Endothelial cell of umbilical vein (primary cell): ENCODE measurements around the gene ZNF688. TPM values are rescaled to one million over a fixed set of nuclear protein-coding genes. Genes with fewer than 3 reads are reported as not detected.

Source experiments
- BruUV-seq: library from RNA; stranded (reverse); fragments of 400-500 nt; replicated peaks from 2 replicates; lab custom pipeline; 2021; lab: Mats Ljungman, UMichigan
- CTCF ChIA-PET: fragments of 300-600, 350-600 bp; sonication (Branson Sonifier 250); formaldehyde crosslinking; loops from one replicate; lab custom pipeline; 2021; ENCODE audit warnings: antibody characterized with exemption, inconsistent platforms; lab: Charles Lee
- POLR2A ChIA-PET: fragments of 300-600, 350-600 bp; sonication (Branson Sonifier 250); formaldehyde crosslinking; loops from one replicate; lab custom pipeline; 2021; ENCODE audit warnings: antibody characterized with exemption, inconsistent platforms; lab: Charles Lee
- DNase-seq: peaks from one replicate; pipeline ENCODE4 v3.0.0-alpha.2; 2011; ENCODE audit warnings: low read depth, low spot score
- FAIRE-seq: peaks from 2 replicates; lab custom pipeline; 2011; peaks lifted over from hg19 to GRCh38; lab: Jason Lieb, UNC
- H2AFZ ChIP-seq: 2 replicates; pipeline ENCODE4 v1.6.0; 2012; ENCODE audit warnings: low read depth, low read length, control low read depth, inconsistent platforms
- H3K27ac ChIP-seq: 2 replicates; pipeline ENCODE4 v1.5.1; 2011; ENCODE audit warnings: low read depth, mild to moderate bottlenecking, control low read depth, low read length, moderate library complexity; ENCODE audit not compliant: insufficient read depth
- H3K27me3 ChIP-seq, 2 experiments: 2 replicates each; pipeline versions ENCODE4 v1.6.0 to v1.6.1; 2011; ENCODE audit warnings: low read length in 2 of 2, mixed read lengths in 1 of 2; ENCODE audit not compliant: control insufficient read depth in 2 of 2, insufficient read depth in 2 of 2
- H3K36me3 ChIP-seq, 2 experiments: 2 replicates in 1 of 2; 3 replicates in 1 of 2; pipeline ENCODE4 v1.5.1; 2011; ENCODE audit warnings: low read length in 2 of 2, mild to moderate bottlenecking in 1 of 2, moderate library complexity in 1 of 2; ENCODE audit not compliant: control insufficient read depth in 2 of 2, insufficient read depth in 2 of 2; ENCODE audit errors: extremely low read depth in 1 of 2
- H3K4me1 ChIP-seq: 3 replicates; pipeline ENCODE4 v1.5.1; 2011; ENCODE audit warnings: mild to moderate bottlenecking, low read length; ENCODE audit not compliant: control insufficient read depth, insufficient read depth; ENCODE audit errors: extremely low read depth
- H3K4me2 ChIP-seq: 2 replicates; pipeline ENCODE4 v1.6.1; 2011; ENCODE audit warnings: low read length, control low read depth, mixed read lengths; ENCODE audit not compliant: insufficient read depth
- H3K4me3 ChIP-seq, 3 experiments: fragments of 200-600 bp in 1 of 3; sonication (generic), shearing (Covaris generic) in 1 of 3; replicated peaks in 1 of 3; 2 replicates each; pipeline ENCODE4 v1.5.1; 2011 to 2016; ENCODE audit warnings: control low read depth in 3 of 3, low read length in 3 of 3, mild to moderate bottlenecking in 2 of 3, inconsistent platforms in 1 of 3, low read depth in 1 of 3, moderate library complexity in 1 of 3; ENCODE audit not compliant: insufficient read depth in 1 of 3
- H3K79me2 ChIP-seq: 2 replicates; pipeline ENCODE4 v1.6.0; 2012; ENCODE audit warnings: low read length, inconsistent platforms; ENCODE audit not compliant: control insufficient read depth, insufficient read depth
- H3K9ac ChIP-seq: replicated peaks from 2 replicates; pipeline ENCODE3; 2011; ENCODE audit warnings: low read length, control low read depth; ENCODE audit not compliant: insufficient read depth; ENCODE audit errors: extremely low read depth
- H3K9me1 ChIP-seq: replicated peaks from 3 replicates; pipeline ENCODE4 v1.6.0; 2011; ENCODE audit warnings: mild to moderate bottlenecking, low read length; ENCODE audit not compliant: control insufficient read depth, insufficient read depth; ENCODE audit errors: extremely low read depth
- H3K9me3 ChIP-seq: replicated peaks from 2 replicates; pipeline ENCODE4 v1.5.1; 2012; ENCODE audit warnings: low read length, inconsistent platforms; ENCODE audit not compliant: control insufficient read depth, insufficient read depth
- H4K20me1 ChIP-seq: replicated peaks from 2 replicates; pipeline ENCODE3; 2011; ENCODE audit warnings: mild to moderate bottlenecking, low read length; ENCODE audit not compliant: control insufficient read depth, insufficient read depth; ENCODE audit errors: extremely low read depth
- EZH2 ChIP-seq: IDR thresholded peaks from 2 replicates; pipeline ENCODE4 v1.6.1; 2012; ENCODE audit warnings: borderline replicate concordance, low read depth, mild to moderate bottlenecking, moderate library complexity, low read length, inconsistent platforms; ENCODE audit not compliant: severe bottlenecking
- FOS ChIP-seq: IDR thresholded peaks from 2 replicates; pipeline ENCODE4 v1.6.1; 2011; ENCODE audit warnings: mild to moderate bottlenecking, low read length, moderate library complexity, borderline replicate concordance; ENCODE audit not compliant: insufficient read depth
- GATA2 ChIP-seq: IDR thresholded peaks from 2 replicates; pipeline ENCODE4 v1.7.0; 2011; ENCODE audit warnings: low read depth, mild to moderate bottlenecking, moderate library complexity, mixed read lengths, low read length; ENCODE audit not compliant: insufficient read length, insufficient read depth
- JUN ChIP-seq: IDR thresholded peaks from 2 replicates; pipeline ENCODE4 v1.6.1; 2011; ENCODE audit warnings: borderline replicate concordance, low read depth; ENCODE audit not compliant: insufficient read length, insufficient read depth
- MYC ChIP-seq: IDR thresholded peaks from one replicate; pipeline ENCODE4 v1.6.1; 2011; ENCODE audit warnings: mild to moderate bottlenecking, low read depth, low read length
- POLR2A ChIP-seq: IDR thresholded peaks from 2 replicates; pipeline ENCODE4 v1.6.1; 2012; ENCODE audit warnings: low read depth, mild to moderate bottlenecking, control low read depth, low read length
- POLR2AphosphoS5 ChIP-seq: IDR thresholded peaks from 2 replicates; pipeline ENCODE4 v1.6.1; 2012; ENCODE audit warnings: low read depth, mild to moderate bottlenecking, control low read depth, low read length, moderate library complexity; ENCODE audit not compliant: insufficient read depth
- dilution Hi-C: fragments of 300-500 bp; cut with MboI; formaldehyde crosslinking; loops from one replicate; pipeline ENCODE4 v1.15.0; 2019; ENCODE audit warnings: low sequenced_read_pairs; ENCODE audit not compliant: extremely low pct_ligation_motif_present
- intact Hi-C: fragments of 100-400 bp; cut with micrococcal nuclease; formaldehyde crosslinking; loops from one replicate; pipeline ENCODE4 v1.10.0; 2022
- polyA plus RNA-seq, 4 experiments: library from polyadenylated mRNA; depleted of rRNA in 3 of 4; stranded (reverse) in 3 of 4; unstranded in 1 of 4; fragments of >200 nt; gene quantifications; 2 replicates each; pipeline versions ENCODE4 v1.2.1 to v1.2.3, GENCODE V29; 2011 to 2012; ENCODE audit warnings: missing spikeins in 1 of 4
- total RNA-seq: library from RNA; stranded (reverse); gene quantifications from 2 replicates; pipeline ENCODE4 v1.2.3, GENCODE V29; 2021

Gene ZNF688
- total and polyA plus RNA-seq, 2 donors (not counting 3 experiments of a cell fraction or from before 2014, with no cell fraction given), result 5.4 to 10.9 TPM

DNA sequence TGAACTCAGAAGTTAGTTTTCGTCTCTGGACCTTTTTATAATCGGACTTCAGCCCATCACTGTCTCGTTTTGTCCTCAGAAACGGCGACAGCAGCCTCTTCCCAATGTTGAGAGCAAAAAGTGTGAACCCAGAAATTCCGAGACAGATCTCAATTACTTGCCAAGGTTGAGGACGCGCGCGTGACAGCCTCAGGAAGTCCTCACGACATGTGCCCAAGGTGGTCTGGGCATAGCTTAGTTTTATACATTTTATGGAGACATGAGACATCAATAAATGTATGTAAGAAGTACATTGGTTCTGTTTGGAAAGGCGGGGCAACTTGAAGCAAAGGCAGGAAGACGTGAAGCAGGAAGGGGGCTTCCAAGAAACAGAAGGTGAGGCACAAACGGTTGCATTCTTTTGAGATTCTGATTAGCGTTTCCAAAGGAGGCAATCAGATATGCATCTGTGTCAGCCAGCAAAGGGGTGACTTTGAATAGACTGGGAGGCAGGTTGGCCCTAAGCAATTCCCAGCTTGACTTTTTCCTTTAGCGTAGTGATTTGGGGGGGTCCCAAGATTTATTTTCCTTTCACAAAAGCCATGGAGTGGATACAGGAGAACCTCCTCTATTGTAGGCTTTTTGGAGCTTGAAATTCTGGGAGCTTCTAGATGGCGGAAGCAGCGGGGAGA is 36.3 kb downstream of the ZNF688 start:
- Histone ChIP-seq H3K36me3 (peaks cover 0 to 2% of the 10 kb centered on the region in 2 experiments), H3K9me3 (no peaks in the 10 kb centered on the region), H4K20me1 (no peaks in the 10 kb centered on the region), H3K4me2 (peak overlapping the region; percentile 78), H3K4me3 (peak overlapping the region; percentile 62 to 76 (median 67)), H3K9ac (peak overlapping the region; percentile 90), H3K79me2 (peaks cover 2% of the 10 kb centered on the region), H3K4me1 (peaks cover 14% of the 10 kb centered on the region), H3K27me3 (no peaks in the 10 kb centered on the region), H2AFZ (peak overlapping the region; percentile 98), H3K27ac (peak overlapping the region; percentile 76), H3K9me1 (no peaks in the 10 kb centered on the region)
- POLR2A ChIA-PET, result interaction anchor here (0.7 to 1.8 kb wide), 2 partner anchors 23 to 484 kb away, joined by 3 to 13 read pairs; partner anchors contain the start of gene ZNF764
- no peak for TF ChIP-seq GATA2
- TSS peak; percentile 92 for BruUV-seq
- FAIRE-seq (no peak), DNase-seq (no peak)
- CTCF ChIA-PET, result interaction anchor here (0.6 to 2.8 kb wide), 31 partner anchors 8 to 159 kb away, joined by 3 to 30 read pairs (median 4); partner anchors contain the start of genes DCTPP1, ZNF688, ZNF689 and ZNF764
- intact Hi-C loops (loop anchor here (1.0 to 2.0 kb wide), 2 partner anchors 23 to 90 kb away; partner anchors contain the start of genes SEPHS2 and ZNF764), dilution Hi-C loops (no loop called here)

DNA sequence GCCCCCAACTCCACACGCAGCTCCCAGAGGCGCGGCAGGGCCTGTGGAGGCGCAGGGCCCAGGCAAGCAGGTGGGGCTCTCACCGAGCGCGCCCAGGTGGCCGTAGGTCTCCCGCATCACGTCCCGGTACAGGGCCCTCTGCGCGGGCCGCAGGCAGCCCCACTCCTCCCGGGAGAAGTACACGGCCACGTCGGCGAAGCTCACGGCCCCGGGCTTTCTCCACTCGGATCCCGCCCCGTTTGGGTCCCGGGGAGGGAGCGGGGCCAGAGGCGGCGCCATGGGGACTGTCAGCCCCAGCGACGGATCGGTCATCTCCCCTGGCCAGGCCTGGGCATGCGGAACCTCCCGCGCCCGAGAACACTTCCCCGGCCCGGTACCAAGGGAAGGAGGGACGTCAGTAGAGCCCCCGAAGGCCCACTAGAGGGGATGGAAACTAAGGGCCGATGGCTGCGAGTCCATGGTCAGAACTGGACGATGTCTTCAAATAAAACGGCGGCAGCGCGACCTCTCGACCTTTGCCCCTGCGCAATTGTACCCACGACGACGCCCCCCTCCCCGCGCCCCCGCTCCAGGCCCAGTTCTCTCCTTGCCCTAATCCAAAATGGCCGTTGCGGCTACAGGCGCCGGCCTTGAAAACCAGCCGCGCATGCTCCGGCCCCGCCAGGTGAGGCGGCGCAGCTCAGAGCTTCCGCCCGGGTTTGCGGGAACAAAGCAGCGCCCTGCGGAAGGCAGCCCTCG is 37.0 kb downstream of the ZNF688 start, which contains the start of gene ZNF747:
ZNF747 (minus strand) TSS at position 491 of the 738 bp plus-strand sequence; CDS start at position 312, 179 bp downstream.
- H3K9ac ChIP-seq, result peak within 1 kb of the TSS; percentile 90
- no peaks in the 10 kb centered on the region for H3K27me3 ChIP-seq
- peaks cover 14% of the 10 kb centered on the region for H3K4me1 ChIP-seq
- DNase-seq (peak; percentile 86), FAIRE-seq (peak; percentile 90)
- POLR2A ChIA-PET, result interaction anchor here (0.7 to 1.8 kb wide), 2 partner anchors 23 to 483 kb away, joined by 3 to 13 read pairs; partner anchors contain the start of gene ZNF764
- H3K79me2 ChIP-seq, result peaks cover 2% of the 10 kb centered on the region
- no peaks in the 10 kb centered on the region for H3K9me3 ChIP-seq
- intact Hi-C loops (loop anchor here (1.0 to 2.0 kb wide), 2 partner anchors 24 to 90 kb away; partner anchors contain the start of genes SEPHS2 and ZNF764), dilution Hi-C loops (no loop called here)
- peak within 1 kb of the TSS; percentile 78 for H3K4me2 ChIP-seq
- no peaks in the 10 kb centered on the region for H3K9me1 ChIP-seq
- H3K36me3 ChIP-seq, result peaks cover 0 to 2% of the 10 kb centered on the region in 2 experiments
- BruUV-seq, result TSS peak; percentile 24
- peak within 1 kb of the TSS; percentile 76 for H3K27ac ChIP-seq
- peak within 1 kb of the TSS; percentile 98 for H2AFZ ChIP-seq
- CTCF ChIA-PET, result interaction anchor here (0.6 to 2.8 kb wide), 15 partner anchors 7 to 119 kb away, joined by 3 to 30 read pairs (median 6); partner anchors contain the start of genes DCTPP1, ZNF689 and ZNF764
- TF ChIP-seq POLR2A, result peak; percentile 76
- TF ChIP-seq FOS, result peak; percentile 6
- TF ChIP-seq JUN, result no peak
- TF ChIP-seq POLR2AphosphoS5, result peak; percentile 73
- no peak for TF ChIP-seq MYC
- TF ChIP-seq EZH2, result no peak
- H3K4me3 ChIP-seq, result peak within 1 kb of the TSS; percentile 62 to 76 (median 67)
- no peaks in the 10 kb centered on the region for H4K20me1 ChIP-seq
